GOT3 (cell line): ENCODE measurements around the gene THOC2.
"Not testable (repeated sequence)": the region's sequence is repeated elsewhere in the genome, so short reads cannot be mapped to it uniquely, and the experiment has no call there.

Experiments
- DNase-seq: peaks from one replicate; lab custom pipeline; 2025; ENCODE audit warnings: mixed read lengths; lab: John Stamatoyannopoulos, UW

Gene THOC2

DNA sequence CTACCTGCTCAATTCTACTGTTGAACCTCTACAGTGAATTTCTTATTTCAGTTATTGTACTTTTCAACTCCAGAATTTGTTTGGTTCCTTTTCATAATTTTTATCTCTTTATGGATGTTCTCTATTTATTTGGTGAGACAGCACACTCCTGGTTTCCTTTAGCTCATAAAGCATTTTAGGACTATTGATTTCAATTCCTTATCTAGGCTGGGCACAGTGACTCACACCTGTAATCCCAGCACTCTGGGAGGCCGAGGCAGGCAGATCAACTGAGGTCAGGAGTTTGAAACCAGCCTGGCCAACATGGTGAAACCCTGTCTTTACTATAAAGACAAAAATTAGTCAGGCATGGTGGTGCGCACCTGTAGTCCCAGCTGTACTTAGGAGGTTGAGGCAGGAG is 57.7 kb downstream of the THOC2 start:
- DNase-seq: no peak

DNA sequence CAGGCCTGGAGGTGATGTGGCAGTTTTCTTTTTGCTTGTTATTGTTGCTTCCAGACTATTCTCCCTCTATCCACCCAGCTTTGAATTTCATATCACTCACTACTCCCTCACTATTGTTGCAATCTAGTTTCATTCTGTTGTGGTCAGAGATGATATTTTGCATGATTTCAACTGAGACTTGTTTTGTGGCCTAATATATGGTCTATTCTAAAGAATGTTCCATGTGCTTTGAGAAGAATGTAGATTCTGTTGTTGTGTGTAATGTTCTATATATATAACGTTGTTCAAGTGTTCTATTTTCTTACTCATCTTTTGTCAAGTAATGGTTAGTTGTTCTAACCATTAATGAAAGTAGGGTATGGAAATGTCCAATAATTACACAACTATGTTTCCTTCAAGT is 59.0 kb downstream of the THOC2 start:
- no peak for DNase-seq

DNA sequence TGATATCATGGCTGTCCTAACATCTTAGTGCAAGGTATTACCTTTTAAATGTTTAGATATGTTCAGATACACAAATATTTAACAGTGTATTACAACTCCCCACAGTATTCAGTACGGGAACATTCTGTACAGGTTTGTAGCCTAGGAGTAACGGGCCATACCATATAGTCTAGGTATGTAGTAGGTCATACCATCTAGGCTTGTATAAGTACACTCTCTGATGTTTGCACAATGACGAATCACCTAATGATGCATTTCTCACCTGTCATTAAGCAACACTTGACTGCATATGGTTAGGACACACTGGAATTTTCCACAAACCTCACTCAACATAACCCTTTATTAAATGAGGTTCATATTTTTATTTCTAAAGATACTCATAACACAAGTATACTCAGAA is 67.7 kb downstream of the THOC2 start:
- DNase-seq: no peak

- not testable (repeated sequence) for DNase-seq
Measured at GRCh38 chrX:123664467-123665167, 68.2 kb downstream of the THOC2 start.

DNA sequence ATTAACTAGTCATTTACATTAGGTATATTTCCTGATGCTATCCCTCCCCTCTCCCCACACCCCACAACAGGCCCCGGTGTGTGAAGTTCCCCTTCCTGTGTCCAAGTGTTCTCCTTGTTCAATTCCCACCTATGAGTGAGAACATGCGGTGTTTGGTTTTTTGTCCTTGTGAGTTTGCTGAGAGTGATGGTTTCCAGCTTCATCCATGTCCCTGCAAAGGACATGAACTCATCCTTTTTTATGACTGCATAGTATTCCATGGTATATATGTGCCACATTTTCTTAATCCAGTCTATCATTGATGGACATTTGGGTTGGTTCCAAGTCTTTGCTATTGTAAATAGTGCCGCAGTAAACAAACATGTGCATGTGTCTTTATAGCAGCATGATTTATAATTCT is 69.1 kb downstream of the THOC2 start:
- not testable (repeated sequence) for DNase-seq

GRCh38 chrX:123656507-123656906 is 76.3 kb downstream of the THOC2 start:
- not testable (repeated sequence) for DNase-seq

DNA sequence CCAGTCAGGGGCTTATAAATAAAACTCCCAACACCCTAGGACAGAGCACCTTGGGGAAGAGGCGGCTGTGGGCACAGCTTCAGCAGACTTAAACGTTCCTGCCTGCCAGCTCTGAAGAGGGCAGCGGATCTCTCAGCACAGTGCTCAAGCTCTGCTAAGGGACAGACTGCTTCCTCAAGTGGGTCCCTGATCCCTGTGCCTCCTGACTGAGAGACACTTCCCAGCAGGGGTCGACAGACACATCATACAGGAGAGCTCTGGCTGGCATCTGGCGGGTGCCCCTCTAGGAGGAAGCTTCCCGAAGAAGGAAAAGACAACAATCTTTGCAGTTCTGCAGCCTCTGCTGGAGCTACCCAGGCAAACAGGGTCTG is 84.1 kb downstream of the THOC2 start:
- not testable (repeated sequence) for DNase-seq

- DNase-seq: no peak
Measured at GRCh38 chrX:123648028-123648810, 84.6 kb downstream of the THOC2 start.

DNA sequence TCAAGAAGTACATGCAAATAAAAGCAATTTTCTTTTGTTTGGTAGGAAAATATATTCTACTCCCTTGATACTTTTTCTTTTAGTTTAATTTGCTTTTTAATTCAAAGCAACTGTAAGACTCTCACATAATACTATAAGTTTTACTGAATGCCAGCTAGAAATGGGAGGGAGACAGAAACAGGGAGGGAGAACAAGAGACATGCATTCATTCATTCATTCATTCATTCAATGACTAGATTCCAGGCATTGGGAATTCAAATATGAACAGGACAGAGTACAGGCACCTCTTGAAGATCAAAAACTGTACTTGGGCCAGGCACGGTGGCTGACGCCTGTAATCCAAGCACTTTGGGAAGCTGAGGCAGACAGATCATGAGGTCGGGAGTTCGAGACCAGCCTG is 85.6 kb downstream of the THOC2 start:
- DNase-seq: no peak

GRCh38 chrX:123629502-123629901 is 103.3 kb downstream of the THOC2 start:
- DNase-seq: no peak

GRCh38 chrX:123626962-123627361 is 105.9 kb downstream of the THOC2 start:
- DNase-seq: no peak

DNA sequence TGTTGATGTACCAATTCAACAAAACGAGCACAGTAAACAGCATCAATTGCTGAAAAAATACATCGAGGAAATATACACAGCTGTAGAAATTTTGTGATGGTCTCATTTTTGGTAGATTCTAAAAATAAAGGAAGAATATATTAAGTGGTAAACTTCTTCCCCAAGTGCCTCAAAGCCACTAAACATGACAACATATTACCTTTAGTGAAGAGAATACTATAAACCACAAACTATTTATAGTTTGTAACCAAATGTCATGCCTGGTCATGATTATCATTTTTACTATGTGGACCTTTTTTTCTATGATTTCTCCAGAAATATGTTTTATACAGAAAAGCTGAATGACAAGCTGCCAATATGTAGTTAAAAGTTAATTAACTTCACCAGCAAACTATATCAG is 106.9 kb downstream of the THOC2 start:
- no peak for DNase-seq

- no peak for DNase-seq
Measured at GRCh38 chrX:123625477-123625876, 107.4 kb downstream of the THOC2 start.

DNA sequence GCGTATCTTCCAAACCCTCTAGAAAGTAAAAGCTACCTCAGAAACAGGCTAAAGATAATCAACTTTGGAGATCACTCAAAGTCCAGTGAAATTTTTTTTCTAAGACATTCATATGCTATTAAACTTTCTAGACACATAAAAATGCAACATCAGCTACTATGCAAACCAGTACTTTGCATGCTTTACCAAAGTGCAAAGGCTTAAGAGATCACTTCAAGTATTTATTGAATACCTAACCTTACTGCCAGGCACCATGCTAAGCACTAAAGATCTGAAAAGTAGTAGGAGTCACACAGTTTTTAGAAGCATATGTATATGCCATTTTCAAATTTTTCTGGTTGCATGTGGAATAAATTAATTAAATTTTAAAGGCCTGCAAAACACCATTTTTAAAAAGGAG is 115.8 kb downstream of the THOC2 start:
- no peak for DNase-seq

GRCh38 chrX:123610915-123611314 is 121.9 kb downstream of the THOC2 start:
- DNase-seq: no peak

- no peak for DNase-seq
Measured at GRCh38 chrX:123607806-123608205, 125.0 kb downstream of the THOC2 start.

DNA sequence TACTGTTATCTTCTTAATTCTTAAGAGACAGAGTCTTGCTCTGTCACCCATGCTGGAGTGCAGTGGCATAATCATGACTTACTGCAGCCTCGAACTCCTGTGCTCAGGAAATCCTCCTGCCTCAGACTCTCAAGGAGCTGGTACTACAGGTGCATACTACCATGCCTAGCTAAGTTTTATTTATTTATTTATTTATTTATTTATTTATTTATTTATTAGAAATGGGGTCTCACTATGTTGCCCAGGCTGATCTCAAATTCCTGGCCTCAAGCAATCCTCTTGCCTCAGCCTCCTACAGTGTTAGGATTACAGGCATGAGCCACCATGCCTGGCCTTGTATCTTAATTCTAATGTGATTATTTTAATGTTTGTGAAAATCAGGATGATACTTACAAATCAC is 125.6 kb downstream of the THOC2 start:
- DNase-seq: no peak

GRCh38 chrX:123603491-123603890 is 129.4 kb downstream of the THOC2 start:
- no peak for DNase-seq

GRCh38 chrX:123601437-123601836 is 131.4 kb downstream of the THOC2 start:
- no peak for DNase-seq

- DNase-seq: no peak
Measured at GRCh38 chrX:123600181-123600580, 132.7 kb downstream of the THOC2 start.

GRCh38 chrX:123590842-123591486 is 141.9 kb downstream of the THOC2 start:
- DNase-seq: no peak

DNA sequence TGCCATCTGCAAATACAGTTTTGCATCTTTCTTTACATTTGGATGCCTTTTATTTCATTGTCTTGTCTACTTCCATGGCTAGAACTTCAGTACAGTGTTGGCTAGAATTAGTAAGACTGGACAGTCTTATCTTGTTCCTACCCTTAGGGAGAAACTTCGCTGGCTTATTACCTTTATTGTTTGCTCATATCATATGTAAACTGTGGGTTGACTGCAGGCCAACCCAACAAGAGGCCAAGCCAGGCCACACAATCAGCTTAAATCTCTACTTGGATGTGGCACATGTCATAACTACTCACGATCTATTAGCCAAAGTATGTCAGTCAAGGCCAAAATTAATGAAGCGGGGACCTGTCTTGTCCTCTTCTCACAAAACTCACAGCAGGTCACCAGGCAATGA is 144.1 kb downstream of the THOC2 start:
- no peak for DNase-seq

- DNase-seq: no peak
Measured at GRCh38 chrX:123581586-123581985, 151.3 kb downstream of the THOC2 start.
